ENCODE data around the gene GPR39.

The GPR39 gene

DNA sequence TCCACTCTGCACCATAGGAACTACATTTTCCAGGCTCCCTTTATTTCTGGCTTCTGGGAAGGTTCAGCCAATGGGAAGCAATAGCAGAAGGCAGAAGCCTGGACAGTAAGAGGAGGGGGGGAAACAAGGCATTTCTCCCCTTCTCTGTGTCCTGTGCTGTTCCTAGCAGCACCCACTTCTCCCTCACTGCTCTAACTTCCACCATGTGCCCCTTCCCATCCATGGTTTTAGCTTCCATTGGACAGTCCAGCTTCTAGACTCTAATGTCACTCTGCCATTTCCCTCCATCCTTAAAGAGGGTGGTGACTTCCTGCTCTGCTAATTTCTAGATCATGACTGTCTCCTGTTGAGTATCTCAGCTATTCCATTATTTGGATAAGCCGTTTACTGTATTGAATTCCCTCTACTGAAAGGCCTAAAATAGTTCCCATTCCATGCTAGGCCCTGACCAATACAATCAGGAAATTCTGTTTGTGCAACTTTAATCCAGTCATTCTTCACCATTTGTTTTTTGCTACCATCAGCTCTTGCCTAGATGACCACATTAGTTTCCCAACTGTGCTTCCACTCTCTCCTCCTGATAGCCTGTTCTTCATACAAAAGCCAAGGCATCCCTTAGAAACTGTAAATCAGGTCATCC, 274.2 kb downstream of the GPR39 start:
- DNase-seq, result no peak

- no peak for DNase-seq
These were observed 275.0 kb downstream of the GPR39 start for GRCh38 chr2:132691556-132691955.

DNA sequence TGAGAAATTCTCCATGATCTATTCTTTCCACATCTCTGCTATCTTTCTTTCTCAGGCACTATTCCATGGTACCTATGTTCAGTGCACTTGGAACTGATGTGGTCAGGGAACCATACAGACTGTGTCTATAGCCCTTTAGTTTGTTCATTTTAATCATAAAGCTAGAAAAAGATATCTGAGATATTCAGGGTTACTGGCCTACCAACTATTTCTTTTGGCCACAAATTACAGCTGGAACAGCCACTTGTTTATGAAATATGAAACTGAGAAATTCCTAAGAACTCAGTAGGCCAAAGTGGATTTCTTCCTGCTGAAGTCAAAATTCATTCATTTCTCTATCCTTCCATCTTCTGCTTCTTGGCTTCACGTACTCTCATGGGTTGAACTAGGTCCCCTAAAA, 276.2 kb downstream of the GPR39 start:
- no peak for DNase-seq
